Measurements from ENCODE around the gene AMOTL1. TPM values are rescaled to one million over a fixed set of nuclear protein-coding genes. Genes with fewer than 3 reads are reported as not detected.

Gene AMOTL1
- total RNA-seq, 4 donors from 2014 or later, result 150 to 393 (median 244) TPM

- H3K27me3 ChIP-seq, result no peaks in the 10 kb centered on the region
- intact Hi-C loops (cut with DNase I; ENCODE audit: low total_unique reads) (no loop called here), in situ Hi-C loops (cut with MboI; ENCODE audit: low sequenced_read_pairs in 4 of 4) (loop anchor here in 1 of 4 donors (25.0 kb wide), 1 partner anchor 336 kb away; the partner anchor contains the start of gene ENDOD1)
- no peak for TF ChIP-seq CTCF (IDR thresholded peaks at IDR 0.05 in 4 of 5, conservative IDR thresholded peaks at IDR 0.05 in 1 of 5)
- TF ChIP-seq POLR2A (IDR thresholded peaks at IDR 0.05), result no peak
- H3K27ac ChIP-seq, result peak overlapping the region; percentile 57 to 80 (median 65)
- H3K4me1 ChIP-seq, result peaks cover 38 to 42% of the 10 kb centered on the region in 2 donors
- peak in 1 of 2 donors; percentile 45 for DNase-seq
- peak overlapping the region in 1 of 4 donors; percentile 3 for H3K4me3 ChIP-seq
- H3K36me3 ChIP-seq, result no peaks in the 10 kb centered on the region
- peak; percentile 66 to 83 for ATAC-seq
- no peaks in the 10 kb centered on the region for H3K9me3 ChIP-seq
Measured at GRCh38 chr11:94751218-94751609, 16.9 kb upstream of the AMOTL1 start.

GRCh38 chr11:94751786-94752185 is 16.4 kb upstream of the AMOTL1 start:
- H3K27me3 ChIP-seq, result no peaks in the 10 kb centered on the region
- H3K27ac ChIP-seq, result peak overlapping the region; percentile 53 to 80 (median 65)
- H3K36me3 ChIP-seq, result no peaks in the 10 kb centered on the region
- DNase-seq (no peak), ATAC-seq (no peak)
- no peak for TF ChIP-seq CTCF (IDR thresholded peaks at IDR 0.05 in 4 of 5, conservative IDR thresholded peaks at IDR 0.05 in 1 of 5)
- no peak for TF ChIP-seq POLR2A (IDR thresholded peaks at IDR 0.05)
- in situ Hi-C loops (cut with MboI; ENCODE audit: low sequenced_read_pairs in 4 of 4), result loop anchor here in 1 of 4 donors (25.0 kb wide), 1 partner anchor 336 kb away; the partner anchor contains the start of gene ENDOD1
- H3K9me3 ChIP-seq, result no peaks in the 10 kb centered on the region
- no peak overlapping the region for H3K4me3 ChIP-seq
- peaks cover 32 to 38% of the 10 kb centered on the region in 2 donors for H3K4me1 ChIP-seq
- intact Hi-C loops (cut with DNase I; ENCODE audit: low total_unique reads), result no loop called here

- H3K4me1 ChIP-seq, result peaks cover 31 to 32% of the 10 kb centered on the region in 2 donors
- no peaks in the 10 kb centered on the region for H3K9me3 ChIP-seq
- no peak overlapping the region for H3K4me3 ChIP-seq
- DNase-seq, result no peak
- no peak for ATAC-seq
- H3K27ac ChIP-seq, result peak overlapping the region in 1 of 4 donors; percentile 20
- no peaks in the 10 kb centered on the region for H3K27me3 ChIP-seq
- H3K36me3 ChIP-seq, result no peaks in the 10 kb centered on the region
- in situ Hi-C loops (cut with MboI; ENCODE audit: low sequenced_read_pairs in 4 of 4), result loop anchor here in 1 of 4 donors (25.0 kb wide), 1 partner anchor 334 kb away; the partner anchor contains the start of gene ENDOD1
- intact Hi-C loops (cut with DNase I; ENCODE audit: low total_unique reads), result no loop called here
- no peak for TF ChIP-seq CTCF (IDR thresholded peaks at IDR 0.05 in 4 of 5, conservative IDR thresholded peaks at IDR 0.05 in 1 of 5)
- no peak for TF ChIP-seq POLR2A (IDR thresholded peaks at IDR 0.05)
Measured at GRCh38 chr11:94753630-94754029, 14.5 kb upstream of the AMOTL1 start.

- H3K27ac ChIP-seq, result peak overlapping the region in 2 of 4 donors; percentile 18 to 20
- intact Hi-C loops (cut with DNase I; ENCODE audit: low total_unique reads), result no loop called here
- H3K4me1 ChIP-seq, result peaks cover 31% of the 10 kb centered on the region in 2 donors
- DNase-seq (no peak), ATAC-seq (no peak)
- no peaks in the 10 kb centered on the region for H3K27me3 ChIP-seq
- in situ Hi-C loops (cut with MboI; ENCODE audit: low sequenced_read_pairs in 4 of 4), result loop anchor here in 1 of 4 donors (25.0 kb wide), 1 partner anchor 333 kb away; the partner anchor contains the start of gene ENDOD1
- no peaks in the 10 kb centered on the region for H3K36me3 ChIP-seq
- no peaks in the 10 kb centered on the region for H3K9me3 ChIP-seq
- TF ChIP-seq POLR2A (IDR thresholded peaks at IDR 0.05), result no peak
- no peak for TF ChIP-seq CTCF (IDR thresholded peaks at IDR 0.05 in 4 of 5, conservative IDR thresholded peaks at IDR 0.05 in 1 of 5)
- no peak overlapping the region for H3K4me3 ChIP-seq
Measured at GRCh38 chr11:94754335-94754734, 13.8 kb upstream of the AMOTL1 start.
